Hepatocyte (in vitro differentiated cells): ENCODE data around the gene TAF6.

Source experiments
- EZH2 ChIP-seq: fragments of 200-600 bp; sonication (generic); IDR thresholded peaks from 2 replicates; pipeline ENCODE4 v1.6.1; 2016; ENCODE audit warnings: antibody characterized with exemption, mild to moderate bottlenecking, borderline replicate concordance
- TF ChIP-seq, protein P1 (sequence below): fragments of 200-600 bp; sonication (generic); IDR thresholded peaks from 2 replicates; pipeline ENCODE4 v1.5.1; 2016; ENCODE audit warnings: antibody characterized with exemption, mild to moderate bottlenecking; ENCODE audit not compliant: poor library complexity

DNA sequence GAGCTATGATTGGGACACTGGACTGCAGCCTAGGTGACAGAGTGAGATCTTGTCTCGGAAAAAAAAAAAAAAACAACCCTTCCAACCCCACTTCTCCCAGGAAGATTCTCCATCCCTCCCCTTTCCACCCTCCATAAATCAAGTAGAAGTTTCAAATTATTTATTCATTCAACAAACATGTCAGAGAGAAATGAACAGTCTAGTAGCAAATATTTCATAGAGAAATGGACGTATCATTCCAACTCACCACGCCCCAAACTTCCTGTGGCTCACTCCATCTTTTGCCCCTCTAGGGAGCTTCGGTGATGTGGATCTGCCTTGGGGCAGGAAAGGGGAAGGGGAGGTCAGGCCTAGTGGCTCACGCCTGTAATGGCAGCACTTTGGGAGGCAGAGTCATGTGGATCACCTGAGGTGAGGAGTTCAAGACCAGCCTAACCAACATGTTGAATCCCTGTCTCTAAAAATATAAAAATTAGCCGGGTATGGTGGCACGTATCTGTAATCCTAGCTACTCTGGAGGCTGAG lies 40.0 kb upstream of the TAF6 start:
- no peak for TF ChIP-seq EZH2
- TF ChIP-seq, protein P1, sequence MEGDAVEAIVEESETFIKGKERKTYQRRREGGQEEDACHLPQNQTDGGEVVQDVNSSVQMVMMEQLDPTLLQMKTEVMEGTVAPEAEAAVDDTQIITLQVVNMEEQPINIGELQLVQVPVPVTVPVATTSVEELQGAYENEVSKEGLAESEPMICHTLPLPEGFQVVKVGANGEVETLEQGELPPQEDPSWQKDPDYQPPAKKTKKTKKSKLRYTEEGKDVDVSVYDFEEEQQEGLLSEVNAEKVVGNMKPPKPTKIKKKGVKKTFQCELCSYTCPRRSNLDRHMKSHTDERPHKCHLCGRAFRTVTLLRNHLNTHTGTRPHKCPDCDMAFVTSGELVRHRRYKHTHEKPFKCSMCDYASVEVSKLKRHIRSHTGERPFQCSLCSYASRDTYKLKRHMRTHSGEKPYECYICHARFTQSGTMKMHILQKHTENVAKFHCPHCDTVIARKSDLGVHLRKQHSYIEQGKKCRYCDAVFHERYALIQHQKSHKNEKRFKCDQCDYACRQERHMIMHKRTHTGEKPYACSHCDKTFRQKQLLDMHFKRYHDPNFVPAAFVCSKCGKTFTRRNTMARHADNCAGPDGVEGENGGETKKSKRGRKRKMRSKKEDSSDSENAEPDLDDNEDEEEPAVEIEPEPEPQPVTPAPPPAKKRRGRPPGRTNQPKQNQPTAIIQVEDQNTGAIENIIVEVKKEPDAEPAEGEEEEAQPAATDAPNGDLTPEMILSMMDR = no peak
